OCI-LY3 (cell line): ENCODE measurements around the gene EIF6.

Experiments
- EZH2phosphoT487 ChIP-seq: fragments of 200-600 bp; shearing (Covaris generic); IDR thresholded peaks from 2 replicates; pipeline ENCODE4 v1.6.1; 2018; ENCODE audit warnings: antibody characterized with exemption, mixed run types, low read depth
- TF ChIP-seq, protein P1 (sequence below): fragments of 200-600, 300-600 bp; sonication (generic); IDR thresholded peaks from 2 replicates; pipeline ENCODE4 v1.5.1; 2014; ENCODE audit warnings: antibody characterized with exemption, low read length, low read depth

GRCh38 chr20:35251613-35251940 lies 33.0 kb downstream of the EIF6 start:
- TF ChIP-seq, protein P1, sequence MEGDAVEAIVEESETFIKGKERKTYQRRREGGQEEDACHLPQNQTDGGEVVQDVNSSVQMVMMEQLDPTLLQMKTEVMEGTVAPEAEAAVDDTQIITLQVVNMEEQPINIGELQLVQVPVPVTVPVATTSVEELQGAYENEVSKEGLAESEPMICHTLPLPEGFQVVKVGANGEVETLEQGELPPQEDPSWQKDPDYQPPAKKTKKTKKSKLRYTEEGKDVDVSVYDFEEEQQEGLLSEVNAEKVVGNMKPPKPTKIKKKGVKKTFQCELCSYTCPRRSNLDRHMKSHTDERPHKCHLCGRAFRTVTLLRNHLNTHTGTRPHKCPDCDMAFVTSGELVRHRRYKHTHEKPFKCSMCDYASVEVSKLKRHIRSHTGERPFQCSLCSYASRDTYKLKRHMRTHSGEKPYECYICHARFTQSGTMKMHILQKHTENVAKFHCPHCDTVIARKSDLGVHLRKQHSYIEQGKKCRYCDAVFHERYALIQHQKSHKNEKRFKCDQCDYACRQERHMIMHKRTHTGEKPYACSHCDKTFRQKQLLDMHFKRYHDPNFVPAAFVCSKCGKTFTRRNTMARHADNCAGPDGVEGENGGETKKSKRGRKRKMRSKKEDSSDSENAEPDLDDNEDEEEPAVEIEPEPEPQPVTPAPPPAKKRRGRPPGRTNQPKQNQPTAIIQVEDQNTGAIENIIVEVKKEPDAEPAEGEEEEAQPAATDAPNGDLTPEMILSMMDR, result no peak
- TF ChIP-seq EZH2phosphoT487, result no peak
